Hypothalamus (tissue), 51 donors: Measurements from ENCODE around the gene DMD.
"Not testable (repeated sequence)": the region's sequence is repeated elsewhere in the genome, so short reads cannot be mapped to it uniquely, and the experiment has no call there.

Experiments
- DNase-seq, 51 donors: peaks; one replicate each; lab custom pipeline; 2025; lab: John Stamatoyannopoulos, UW

The DMD gene

GRCh38 chrX:32118832-32119231 is 1092.5 kb downstream of the DMD start:
- DNase-seq: no peak

- DNase-seq: no peak
Observed at GRCh38 chrX:32116047-32116446, 1095.3 kb downstream of the DMD start.

- no peak for DNase-seq
Observed at GRCh38 chrX:32087663-32088062, 1123.7 kb downstream of the DMD start.

GRCh38 chrX:32084757-32085156 is 1126.6 kb downstream of the DMD start:
- no peak for DNase-seq

- DNase-seq: no peak
Observed at GRCh38 chrX:32048285-32048684, 1163.1 kb downstream of the DMD start.

- DNase-seq: no peak
Observed at GRCh38 chrX:32045149-32045548, 1166.2 kb downstream of the DMD start.

GRCh38 chrX:32041181-32041580 is 1170.2 kb downstream of the DMD start:
- DNase-seq: peak in 1 of 51 donors; percentile 7

- DNase-seq: no peak
Observed at GRCh38 chrX:32026772-32027171, 1184.6 kb downstream of the DMD start.

GRCh38 chrX:32024072-32024471 is 1187.3 kb downstream of the DMD start:
- no peak for DNase-seq

GRCh38 chrX:32016195-32016594 is 1195.2 kb downstream of the DMD start:
- DNase-seq: no peak

- DNase-seq: no peak
Observed at GRCh38 chrX:32010948-32011347, 1200.4 kb downstream of the DMD start.

- DNase-seq: no peak
Observed at GRCh38 chrX:32010212-32010611, 1201.1 kb downstream of the DMD start.

- DNase-seq: no peak
Observed at GRCh38 chrX:31993637-31994036, 1217.7 kb downstream of the DMD start.

GRCh38 chrX:31988975-31989374 is 1222.4 kb downstream of the DMD start:
- DNase-seq: no peak

- no peak for DNase-seq
Observed at GRCh38 chrX:31981546-31982062, 1229.7 kb downstream of the DMD start.

GRCh38 chrX:31969714-31970113 is 1241.6 kb downstream of the DMD start:
- DNase-seq: no peak

- no peak for DNase-seq
Observed at GRCh38 chrX:31962256-31962655, 1249.1 kb downstream of the DMD start.

- no peak for DNase-seq
Observed at GRCh38 chrX:31934842-31935370, 1276.4 kb downstream of the DMD start.

GRCh38 chrX:31934015-31934414 is 1277.3 kb downstream of the DMD start:
- DNase-seq: no peak

GRCh38 chrX:31932769-31933168 is 1278.6 kb downstream of the DMD start:
- no peak for DNase-seq

- not testable (repeated sequence) for DNase-seq
Observed at GRCh38 chrX:31932320-31932719, 1279.0 kb downstream of the DMD start.

- DNase-seq: no peak
Observed at GRCh38 chrX:31931225-31931624, 1280.1 kb downstream of the DMD start.

- DNase-seq: no peak
Observed at GRCh38 chrX:31929366-31929765, 1282.0 kb downstream of the DMD start.
